Gastrocnemius medialis (tissue), 4 donors: Measurements from ENCODE around the gene RFXAP.

Experiments used
- CTCF ChIP-seq, 5 experiments: fragments of 450-650 bp in 3 of 5; fragments of 200-600 bp in 2 of 5; sonication (generic) in 2 of 5; IDR thresholded peaks in 4 of 5; conservative IDR thresholded peaks in 1 of 5; 1 replicate in 4 of 5; 2 replicates in 1 of 5; pipeline ENCODE4 v1.5.1; 2016 to 2019; ENCODE audit warnings: antibody characterized with exemption in 5 of 5, mild to moderate bottlenecking in 3 of 5, moderate library complexity in 3 of 5
- POLR2A ChIP-seq, 2 donors: fragments of 450-650 bp; IDR thresholded peaks; one replicate each; pipeline ENCODE4 v1.6.1; 2017; ENCODE audit warnings: antibody characterized with exemption in 2 of 2, mild to moderate bottlenecking in 2 of 2, moderate library complexity in 2 of 2

- TF ChIP-seq CTCF (IDR thresholded peaks at IDR 0.05 in 4 of 5, conservative IDR thresholded peaks at IDR 0.05 in 1 of 5) (no peak), POLR2A (IDR thresholded peaks at IDR 0.05) (no peak)
Measured at GRCh38 chr13:36837354-36838092, 18.5 kb downstream of the RFXAP start.
